HepG2 (cell line): ENCODE data around the gene NFIC. TPM values are rescaled to one million over a fixed set of nuclear protein-coding genes. Genes with fewer than 3 reads are reported as not detected.

ENCODE experiments used
- DR1 ChIP-seq: sonication (generic); formaldehyde crosslinking; IDR thresholded peaks from 2 replicates; pipeline ENCODE4 v1.8.0; 2021; ENCODE audit warnings: mild to moderate bottlenecking, missing genetic modification reagents, inconsistent platforms
- EHMT2 ChIP-seq: fragments of 200-600 bp; sonication (generic); IDR thresholded peaks from 2 replicates; pipeline ENCODE4 v1.7.0; 2017; ENCODE audit warnings: antibody characterized with exemption, low read depth, low read length, borderline replicate concordance
- GATA4 ChIP-seq: sonication (generic); IDR thresholded peaks from 2 replicates; pipeline ENCODE4 v1.6.1; 2016; ENCODE audit warnings: antibody characterized with exemption, low read depth, borderline replicate concordance
- GATAD2A ChIP-seq: IDR thresholded peaks from 2 replicates; pipeline ENCODE4 v1.6.1; 2016
- HMGXB4 ChIP-seq, 2 experiments: sonication (generic) in 1 of 2; formaldehyde crosslinking in 1 of 2; IDR thresholded peaks; 2 replicates each; pipeline versions ENCODE4 v1.4.0 to v1.6.1; 2018 to 2020; ENCODE audit warnings: missing genetic modification reagents in 2 of 2, borderline replicate concordance in 1 of 2, low read depth in 1 of 2, mild to moderate bottlenecking in 1 of 2, missing biosample characterization in 1 of 2
- KDM5A ChIP-seq: fragments of 200-600 bp; sonication (generic); IDR thresholded peaks from 2 replicates; pipeline ENCODE4 v1.7.0; 2018; ENCODE audit warnings: antibody characterized with exemption, mild to moderate bottlenecking, low read length, borderline replicate concordance
- NCOA5 ChIP-seq: sonication (generic); formaldehyde crosslinking; IDR thresholded peaks from 2 replicates; pipeline ENCODE4 v1.4.0; 2020; ENCODE audit warnings: missing genetic modification reagents
- NFYC ChIP-seq: IDR thresholded peaks from 2 replicates; pipeline ENCODE4 v1.6.1; 2016; ENCODE audit warnings: missing genetic modification reagents, missing compliant biosample characterization
- POLR2AphosphoS2 ChIP-seq: IDR thresholded peaks from 2 replicates; pipeline ENCODE4 v1.6.1; 2011; ENCODE audit warnings: low read depth, low read length, improper control_type of control experiment
- TBP ChIP-seq: sonication (generic); formaldehyde crosslinking; IDR thresholded peaks from 2 replicates; pipeline ENCODE4 v1.5.0; 2020; ENCODE audit warnings: missing genetic modification reagents
- THAP8 ChIP-seq: sonication (generic); formaldehyde crosslinking; IDR thresholded peaks from 2 replicates; pipeline ENCODE4 v1.5.1; 2020; ENCODE audit warnings: missing genetic modification reagents, mild to moderate bottlenecking, borderline replicate concordance
- YY1 ChIP-seq: IDR thresholded peaks from 2 replicates; pipeline ENCODE4 v1.6.1; 2011; ENCODE audit warnings: low read length, low read depth, moderate library complexity, mild to moderate bottlenecking; ENCODE audit not compliant: insufficient read depth, insufficient replicate concordance
- ZBTB26 ChIP-seq: IDR thresholded peaks from 2 replicates; pipeline ENCODE4 v1.6.1; 2016; ENCODE audit warnings: missing compliant biosample characterization, missing genetic modification reagents, borderline replicate concordance
- ZFP1 ChIP-seq: IDR thresholded peaks from 2 replicates; pipeline ENCODE4 v1.6.1; 2016
- ZNF264 ChIP-seq: sonication (generic); formaldehyde crosslinking; IDR thresholded peaks from 2 replicates; pipeline ENCODE4 v1.4.0; 2020; ENCODE audit warnings: missing genetic modification reagents
- ZNF274 ChIP-seq: sonication (generic); formaldehyde crosslinking; IDR thresholded peaks from 2 replicates; pipeline ENCODE4 v1.5.1; 2020; ENCODE audit warnings: mild to moderate bottlenecking, missing genetic modification reagents
- ZNF496 ChIP-seq: sonication (generic); formaldehyde crosslinking; IDR thresholded peaks from 2 replicates; pipeline ENCODE4 v1.8.1; 2023; ENCODE audit warnings: mild to moderate bottlenecking, moderate library complexity, missing genetic modification reagents; ENCODE audit not compliant: insufficient replicate concordance
- ZNF552 ChIP-seq: sonication (generic); formaldehyde crosslinking; IDR thresholded peaks from 2 replicates; pipeline ENCODE4 v1.9.0; 2022; ENCODE audit warnings: missing genetic modification reagents, mild to moderate bottlenecking, borderline replicate concordance
- ZSCAN9 ChIP-seq: IDR thresholded peaks from 2 replicates; pipeline ENCODE4 v1.6.1; 2016; ENCODE audit warnings: borderline replicate concordance
- polyA plus RNA-seq, 8 experiments: library from polyadenylated mRNA; depleted of rRNA in 3 of 8; stranded (reverse) in 7 of 8; unstranded in 1 of 8; fragments of >200 nt; fragmentation: Illumina TruSeq in 4 of 8; extraction: Trizol in 4 of 8; gene quantifications; 2 replicates each; pipeline versions ENCODE4 v1.2.1 to v1.2.3, GENCODE V29; 2011 to 2016; ENCODE audit warnings: low read depth in 4 of 8, missing spikeins in 1 of 8, mixed read lengths in 1 of 8; ENCODE audit not compliant: insufficient read depth in 1 of 8
- total RNA-seq, 5 experiments: library from RNA; depleted of rRNA; stranded (reverse); fragments of >200 nt; fragmentation: Illumina TruSeq; extraction: Trizol; gene quantifications; 2 replicates each; pipeline ENCODE4 v1.2.3, GENCODE V29; 2016; ENCODE audit warnings: low read depth in 1 of 5
- TF ChIP-seq, protein P1 (sequence below), 2 experiments: IDR thresholded peaks; 2 replicates each; pipeline ENCODE4 v1.6.1; 2011 to 2012; ENCODE audit warnings: low read length in 2 of 2, borderline replicate concordance in 1 of 2, low read depth in 1 of 2, mild to moderate bottlenecking in 1 of 2, moderate library complexity in 1 of 2

Gene NFIC
- total and polyA plus RNA-seq, 2 of the 13 experiments (the other 11 are each of a cell fraction or from before 2014, with no cell fraction given) = 1.3 to 2.5 TPM

- 0 out of 2 replicates have a peak, but pooled peaks have one; percentile 9 for TF ChIP-seq DR1 (CRISPR knock-in tag)
- TF ChIP-seq ZNF552 (CRISPR knock-in tag) = peak; percentile 97
- no peak for TF ChIP-seq KDM5A
- TF ChIP-seq EHMT2 = no peak
- TF ChIP-seq, protein P1, sequence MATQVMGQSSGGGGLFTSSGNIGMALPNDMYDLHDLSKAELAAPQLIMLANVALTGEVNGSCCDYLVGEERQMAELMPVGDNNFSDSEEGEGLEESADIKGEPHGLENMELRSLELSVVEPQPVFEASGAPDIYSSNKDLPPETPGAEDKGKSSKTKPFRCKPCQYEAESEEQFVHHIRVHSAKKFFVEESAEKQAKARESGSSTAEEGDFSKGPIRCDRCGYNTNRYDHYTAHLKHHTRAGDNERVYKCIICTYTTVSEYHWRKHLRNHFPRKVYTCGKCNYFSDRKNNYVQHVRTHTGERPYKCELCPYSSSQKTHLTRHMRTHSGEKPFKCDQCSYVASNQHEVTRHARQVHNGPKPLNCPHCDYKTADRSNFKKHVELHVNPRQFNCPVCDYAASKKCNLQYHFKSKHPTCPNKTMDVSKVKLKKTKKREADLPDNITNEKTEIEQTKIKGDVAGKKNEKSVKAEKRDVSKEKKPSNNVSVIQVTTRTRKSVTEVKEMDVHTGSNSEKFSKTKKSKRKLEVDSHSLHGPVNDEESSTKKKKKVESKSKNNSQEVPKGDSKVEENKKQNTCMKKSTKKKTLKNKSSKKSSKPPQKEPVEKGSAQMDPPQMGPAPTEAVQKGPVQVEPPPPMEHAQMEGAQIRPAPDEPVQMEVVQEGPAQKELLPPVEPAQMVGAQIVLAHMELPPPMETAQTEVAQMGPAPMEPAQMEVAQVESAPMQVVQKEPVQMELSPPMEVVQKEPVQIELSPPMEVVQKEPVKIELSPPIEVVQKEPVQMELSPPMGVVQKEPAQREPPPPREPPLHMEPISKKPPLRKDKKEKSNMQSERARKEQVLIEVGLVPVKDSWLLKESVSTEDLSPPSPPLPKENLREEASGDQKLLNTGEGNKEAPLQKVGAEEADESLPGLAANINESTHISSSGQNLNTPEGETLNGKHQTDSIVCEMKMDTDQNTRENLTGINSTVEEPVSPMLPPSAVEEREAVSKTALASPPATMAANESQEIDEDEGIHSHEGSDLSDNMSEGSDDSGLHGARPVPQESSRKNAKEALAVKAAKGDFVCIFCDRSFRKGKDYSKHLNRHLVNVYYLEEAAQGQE (IDR thresholded peaks at IDR 0.05; ENCODE audit: borderline replicate concordance in 1 of 2, low read depth in 1 of 2, low read length in 2 of 2) = no peak
- TF ChIP-seq YY1 = no peak
- no peak for TF ChIP-seq NCOA5
- TF ChIP-seq GATA4 = no peak
- TF ChIP-seq ZNF264 (CRISPR knock-in tag) = no peak
- no peak for TF ChIP-seq NFYC (CRISPR knock-in tag)
- TF ChIP-seq ZBTB26 (CRISPR knock-in tag) = peak; percentile 66; the same call in 1 of the 2 replicates
- TF ChIP-seq THAP8 (CRISPR knock-in tag) = peak; percentile 96; the same call in 1 of the 2 replicates
- TF ChIP-seq TBP = no peak
- peak; percentile 91 for TF ChIP-seq ZNF274 (CRISPR knock-in tag)
- TF ChIP-seq ZFP1 (CRISPR knock-in tag) = no peak
- TF ChIP-seq ZSCAN9 (CRISPR knock-in tag) = peak; percentile 83
- TF ChIP-seq POLR2AphosphoS2 = no peak
- no peak for TF ChIP-seq ZNF496 (CRISPR knock-in tag)
- TF ChIP-seq HMGXB4 (CRISPR knock-in tag; IDR thresholded peaks at IDR 0.05; ENCODE audit: borderline replicate concordance in 1 of 2, low read depth in 1 of 2) = peak; percentile 33 to 78; a peak in 2 of 4 replicates
- TF ChIP-seq GATAD2A = no peak
These were observed 115.1 kb downstream of the NFIC start (continued) for GRCh38 chr19:3481241-3482090.
